C4-2B (cell line): ENCODE data around the gene P4HA3.

Source experiments
- CTCF ChIP-seq: fragments of 450-650 bp; conservative IDR thresholded peaks from 2 replicates; pipeline ENCODE4 v1.5.1; 2017; ENCODE audit warnings: mild to moderate bottlenecking
- ZFX ChIP-seq: fragments of 450-650 bp; IDR thresholded peaks from 2 replicates; pipeline ENCODE4 v1.6.1; 2017

DNA sequence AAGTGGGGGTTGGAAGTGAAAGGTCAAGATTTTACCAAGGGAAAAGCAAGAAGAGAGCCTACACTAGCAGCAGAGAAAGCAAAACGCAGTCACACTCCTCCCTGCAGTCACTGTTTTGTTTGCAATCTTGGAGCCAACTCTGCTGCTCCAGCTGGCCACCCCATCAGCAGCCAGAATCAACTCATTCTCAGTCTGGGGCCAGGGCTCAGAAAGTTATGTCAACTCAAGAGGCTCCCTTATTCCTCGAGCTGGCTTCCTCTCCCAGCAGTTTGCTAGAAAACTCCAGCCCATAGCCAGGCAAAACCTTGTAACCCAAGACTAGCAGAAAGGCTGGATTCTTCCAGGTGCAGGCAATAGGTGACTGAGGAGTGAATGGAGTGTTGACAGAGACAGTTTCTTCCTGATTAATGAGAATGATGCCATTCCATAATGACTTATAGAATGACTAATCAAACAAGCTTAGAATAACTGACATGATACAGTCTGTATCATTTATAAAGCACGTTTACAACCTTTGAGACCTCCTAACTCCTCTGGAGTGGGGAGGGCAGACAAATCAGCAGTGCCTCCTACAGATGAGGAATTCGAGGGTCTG lies 53.4 kb downstream of the P4HA3 start:
- no peak for TF ChIP-seq CTCF
- no peak for TF ChIP-seq ZFX
